HG03175 (cell line): ENCODE measurements around the gene PSMB9.

Source experiments
- ATAC-seq: cut with Tn5 transposase; IDR thresholded peaks from one replicate; pipeline ENCODE4 v1.9.1; 2021; ENCODE audit warnings: mild to moderate bottlenecking, moderate library complexity; ENCODE audit not compliant: unreplicated experiment

PSMB9 gene

GRCh38 chr6:32894085-32895005, 40.4 kb downstream of the PSMB9 start:
- peak; percentile 88 for ATAC-seq

- peak; percentile 16 for ATAC-seq
Measured at GRCh38 chr6:32895006-32895345, 41.0 kb downstream of the PSMB9 start.

- ATAC-seq = no peak
Measured at GRCh38 chr6:32903952-32904351, 50.0 kb downstream of the PSMB9 start.

DNA sequence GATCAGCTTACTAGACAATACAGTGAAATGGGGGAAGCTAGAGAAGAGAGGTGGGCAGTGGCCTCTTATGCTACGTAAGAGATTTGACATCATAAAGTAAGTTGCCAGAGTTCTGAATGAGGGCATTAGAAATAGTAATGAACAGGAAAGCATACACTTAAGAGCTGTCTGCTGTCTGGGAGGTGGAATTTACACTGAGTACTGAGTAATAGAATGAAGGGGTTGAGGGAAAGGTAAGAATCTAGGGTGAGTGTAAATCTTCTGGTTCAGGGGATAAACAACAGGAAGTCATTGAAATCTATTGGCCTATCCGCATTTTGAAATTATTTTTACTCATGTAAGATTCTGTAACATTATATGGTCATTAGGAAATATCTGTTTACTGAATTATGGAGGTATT, 51.1 kb downstream of the PSMB9 start:
- ATAC-seq = no peak

GRCh38 chr6:32906539-32906938, 52.5 kb downstream of the PSMB9 start:
- no peak for ATAC-seq

GRCh38 chr6:32908897-32909296, 54.9 kb downstream of the PSMB9 start:
- no peak for ATAC-seq
